ENCODE data around the gene SP7.
"Not testable (repeated sequence)": the region's sequence is repeated elsewhere in the genome, so short reads cannot be mapped to it uniquely, and the experiment has no call there.

Gene SP7

GRCh38 chr12:53308276-53308675 is 27.9 kb downstream of the SP7 start:
- DNase-seq = no peak

- no peak for DNase-seq
Observed at GRCh38 chr12:53306826-53307225, 29.3 kb downstream of the SP7 start.

- no peak for DNase-seq
Observed at GRCh38 chr12:53302903-53303302, 33.3 kb downstream of the SP7 start.

- DNase-seq = no peak
Observed at GRCh38 chr12:53300187-53300586, 36.0 kb downstream of the SP7 start.

- DNase-seq = peak; percentile 78
Observed at GRCh38 chr12:53299454-53300180, 36.5 kb downstream of the SP7 start, which contains the start of gene MYG1. Gene MYG1, plus strand, starts transcription at chr12:53299695. Its CDS starts 43 bp downstream, at chr12:53299738.

GRCh38 chr12:53299101-53299453 is 37.1 kb downstream of the SP7 start:
- no peak for DNase-seq

- DNase-seq = no peak
Observed at GRCh38 chr12:53298164-53298563, 38.0 kb downstream of the SP7 start.

- not testable (repeated sequence) for DNase-seq
Observed at GRCh38 chr12:53297106-53297505, 39.0 kb downstream of the SP7 start.

- no peak for DNase-seq
Observed at GRCh38 chr12:53295891-53296219, 40.3 kb downstream of the SP7 start.

- peak; percentile 56 for DNase-seq
Observed at GRCh38 chr12:53295070-53295890, 40.9 kb downstream of the SP7 start, which contains the start of gene PFDN5. Gene PFDN5, plus strand, starts transcription at chr12:53295542. Its CDS starts 26 bp downstream, at chr12:53295568.

- peak; percentile 16 for DNase-seq
Observed at GRCh38 chr12:53292426-53292825, 43.7 kb downstream of the SP7 start.

- no peak for DNase-seq
Observed at GRCh38 chr12:53290661-53291060, 45.5 kb downstream of the SP7 start.

GRCh38 chr12:53289891-53290290 is 46.3 kb downstream of the SP7 start:
- DNase-seq = no peak

- DNase-seq = no peak
Observed at GRCh38 chr12:53288322-53288721, 47.8 kb downstream of the SP7 start.

GRCh38 chr12:53287741-53288216 is 48.4 kb downstream of the SP7 start:
- no peak for DNase-seq

- no peak for DNase-seq
Observed at GRCh38 chr12:53286448-53286847, 49.7 kb downstream of the SP7 start.

GRCh38 chr12:53279888-53280498 is 56.2 kb downstream of the SP7 start:
- DNase-seq = no peak

- no peak for DNase-seq
Observed at GRCh38 chr12:53279283-53279869, 56.8 kb downstream of the SP7 start.

GRCh38 chr12:53277981-53278380 is 58.2 kb downstream of the SP7 start:
- no peak for DNase-seq

Measured in NCI-H1092 (cell line).